Keratinocyte (primary cell): ENCODE results near the gene ZGPAT. TPM values are rescaled to one million over a fixed set of nuclear protein-coding genes. Genes with fewer than 3 reads are reported as not detected.

Experiments
- DNase-seq: peaks from one replicate; pipeline ENCODE4 v3.0.0-alpha.2; 2011; ENCODE audit warnings: low read depth, missing footprints, low spot score
- FAIRE-seq: peaks from 2 replicates; lab custom pipeline; 2011; peaks lifted over from hg19 to GRCh38; lab: Jason Lieb, UNC
- H2AFZ ChIP-seq: 2 replicates; pipeline ENCODE4 v1.6.0; 2012; ENCODE audit warnings: low read length, control low read depth, inconsistent platforms; ENCODE audit not compliant: control insufficient read depth
- H3K27ac ChIP-seq: 2 replicates; pipeline ENCODE4 v1.5.1; 2011; ENCODE audit warnings: low read length; ENCODE audit not compliant: control insufficient read depth, insufficient read depth
- H3K27me3 ChIP-seq: 3 replicates; pipeline ENCODE4 v1.6.0; 2011; ENCODE audit warnings: low read length; ENCODE audit not compliant: control insufficient read depth, insufficient read depth; ENCODE audit errors: extremely low read depth
- H3K36me3 ChIP-seq, 2 experiments: 2 replicates in 1 of 2; 3 replicates in 1 of 2; pipeline ENCODE4 v1.5.1; 2011; ENCODE audit warnings: low read length in 2 of 2, mild to moderate bottlenecking in 1 of 2; ENCODE audit not compliant: control insufficient read depth in 2 of 2, insufficient read depth in 2 of 2; ENCODE audit errors: extremely low read depth in 1 of 2
- H3K4me1 ChIP-seq: 3 replicates; pipeline ENCODE4 v1.5.1; 2011; ENCODE audit warnings: low read length; ENCODE audit not compliant: control insufficient read depth, insufficient read depth; ENCODE audit errors: extremely low read depth
- H3K4me2 ChIP-seq: 3 replicates; pipeline ENCODE4 v1.6.0; 2011; ENCODE audit warnings: low read depth, low read length; ENCODE audit not compliant: control insufficient read depth, insufficient read depth; ENCODE audit errors: extremely low read depth
- H3K4me3 ChIP-seq, 3 experiments: fragments of 200-600 bp in 1 of 3; sonication (generic) in 1 of 3; 2 replicates in 2 of 3; 3 replicates in 1 of 3; pipeline ENCODE4 v1.5.1; 2011 to 2016; ENCODE audit warnings: low read length in 3 of 3, mild to moderate bottlenecking in 3 of 3, control low read depth in 2 of 3, inconsistent platforms in 1 of 3, low read depth in 1 of 3, mixed read lengths in 1 of 3, mixed run types in 1 of 3, moderate library complexity in 1 of 3; ENCODE audit not compliant: control insufficient read depth in 2 of 3, insufficient read depth in 2 of 3; ENCODE audit errors: extremely low read depth in 1 of 3
- H3K79me2 ChIP-seq: 2 replicates; pipeline ENCODE4 v1.6.0; 2012; ENCODE audit warnings: low read length; ENCODE audit not compliant: control insufficient read depth, insufficient read depth
- H3K9ac ChIP-seq: 3 replicates; pipeline ENCODE4 v1.6.0; 2011; ENCODE audit warnings: low read length; ENCODE audit not compliant: control insufficient read depth, insufficient read depth; ENCODE audit errors: extremely low read depth
- H3K9me1 ChIP-seq: 3 replicates; pipeline ENCODE4 v1.6.0; 2011; ENCODE audit warnings: low read length; ENCODE audit not compliant: control insufficient read depth, insufficient read depth; ENCODE audit errors: extremely low read depth
- H3K9me3 ChIP-seq: 2 replicates; pipeline ENCODE4 v1.5.1; 2012; ENCODE audit warnings: low read depth, low read length; ENCODE audit not compliant: control insufficient read depth
- H4K20me1 ChIP-seq: 3 replicates; pipeline ENCODE4 v1.6.0; 2011; ENCODE audit warnings: low read length; ENCODE audit not compliant: control insufficient read depth, insufficient read depth; ENCODE audit errors: extremely low read depth
- CTCF ChIP-seq, 3 experiments: IDR thresholded peaks in 1 of 3; conservative IDR thresholded peaks in 1 of 3; optimal IDR thresholded peaks in 1 of 3; 2 replicates in 2 of 3; 3 replicates in 1 of 3; pipeline versions ENCODE3 to v1.5.1; 2011; ENCODE audit warnings: low read length in 3 of 3, mild to moderate bottlenecking in 3 of 3, moderate library complexity in 2 of 3, control low read depth in 1 of 3, inconsistent platforms in 1 of 3; ENCODE audit not compliant: insufficient read depth in 2 of 3; ENCODE audit errors: extremely low read depth in 1 of 3
- EZH2 ChIP-seq: IDR thresholded peaks from one replicate; pipeline ENCODE4 v1.6.1; 2012; ENCODE audit warnings: inconsistent platforms, mild to moderate bottlenecking, low read length, moderate library complexity
- dilution Hi-C: fragments of 300-500 bp; cut with MboI; formaldehyde crosslinking; loops from one replicate; pipeline ENCODE4 v1.7.0; 2020; ENCODE audit warnings: low sequenced_read_pairs; ENCODE audit not compliant: extremely low pct_ligation_motif_present
- polyA plus RNA-seq, 5 experiments: library from polyadenylated mRNA; depleted of rRNA in 3 of 5; stranded (reverse) in 3 of 5; stranded (forward) in 1 of 5; unstranded in 1 of 5; fragments of >200 nt; gene quantifications; 1 replicate in 1 of 5; 2 replicates in 3 of 5; 3 replicates in 1 of 5; pipeline versions ENCODE4 v1.2.1 to v1.2.3, GENCODE V29; 2011 to 2012; ENCODE audit warnings: missing spikeins in 2 of 5, low read depth in 1 of 5, low replicate concordance in 1 of 5

ZGPAT gene
- polyA plus RNA-seq, 1 donor (not counting 4 experiments of a cell fraction or from before 2014, with no cell fraction given), result 7.8 TPM

- peaks cover 48% of the 10 kb centered on the region for H3K4me1 ChIP-seq
- peak within 1 kb of the TSS; percentile 84 for H3K27ac ChIP-seq
- H3K4me2 ChIP-seq, result peak within 1 kb of the TSS; percentile 99
- no peaks in the 10 kb centered on the region for H3K27me3 ChIP-seq
- H3K4me3 ChIP-seq, result peak within 1 kb of the TSS; percentile 55 to 92 (median 79)
- no peak within 1 kb of the TSS for H2AFZ ChIP-seq
- no peaks in the 10 kb centered on the region for H3K9me1 ChIP-seq
- peak within 1 kb of the TSS; percentile 72 for H3K9ac ChIP-seq
- no peak for DNase-seq
- peak in 1 of 3 experiments; percentile 7 for TF ChIP-seq CTCF (optimal IDR thresholded peaks at IDR 0.05 in 1 of 3, IDR thresholded peaks at IDR 0.05 in 1 of 3, conservative IDR thresholded peaks at IDR 0.05 in 1 of 3; ENCODE audit: extremely low read depth in 1 of 3, insufficient read depth in 2 of 3, low read length in 3 of 3)
- no peak for TF ChIP-seq EZH2
- peaks cover 1 to 8% of the 10 kb centered on the region in 2 experiments for H3K36me3 ChIP-seq
- H3K9me3 ChIP-seq, result no peaks in the 10 kb centered on the region
- no peaks in the 10 kb centered on the region for H4K20me1 ChIP-seq
- FAIRE-seq, result no peak
- peaks cover 16% of the 10 kb centered on the region for H3K79me2 ChIP-seq
- dilution Hi-C loops, result no loop called here
Measured at GRCh38 chr20:63696628-63697356, 11.0 kb upstream of the ZGPAT start, which contains the start of gene TNFRSF6B. Gene TNFRSF6B, plus strand, starts transcription at chr20:63696652. Its CDS starts 116 bp downstream, at chr20:63696768.

- no peaks in the 10 kb centered on the region for H4K20me1 ChIP-seq
- TF ChIP-seq EZH2 (no peak), CTCF (optimal IDR thresholded peaks at IDR 0.05 in 1 of 3, IDR thresholded peaks at IDR 0.05 in 1 of 3, conservative IDR thresholded peaks at IDR 0.05 in 1 of 3; ENCODE audit: extremely low read depth in 1 of 3, insufficient read depth in 2 of 3, low read length in 3 of 3) (no peak)
- DNase-seq, result no peak
- H3K36me3 ChIP-seq, result peaks cover 1 to 8% of the 10 kb centered on the region in 2 experiments
- no peaks in the 10 kb centered on the region for H3K27me3 ChIP-seq
- no peak for FAIRE-seq
- dilution Hi-C loops, result no loop called here
- peaks cover 16% of the 10 kb centered on the region for H3K79me2 ChIP-seq
- H3K4me3 ChIP-seq, result peak overlapping the region; percentile 55 to 92 (median 79)
- peak overlapping the region; percentile 72 for H3K9ac ChIP-seq
- peak overlapping the region; percentile 99 for H3K4me2 ChIP-seq
- no peaks in the 10 kb centered on the region for H3K9me3 ChIP-seq
- H3K27ac ChIP-seq, result peak overlapping the region; percentile 84
- H3K9me1 ChIP-seq, result no peaks in the 10 kb centered on the region
- H3K4me1 ChIP-seq, result peaks cover 45% of the 10 kb centered on the region
- H2AFZ ChIP-seq, result no peak overlapping the region
Measured at GRCh38 chr20:63697357-63697867, 10.4 kb upstream of the ZGPAT start.
